EH (cell line): ENCODE measurements around the gene ITIH4.

Experiments
- DNase-seq: peaks from one replicate; pipeline ENCODE4 v3.0.0-alpha.2; 2015; ENCODE audit warnings: low read depth

Gene ITIH4

GRCh38 chr3:52831500-52832301 lies 1.2 kb upstream of the ITIH4 start:
- DNase-seq = peak; percentile 91

GRCh38 chr3:52829906-52830463 lies 487 bp downstream of the ITIH4 start:
- DNase-seq = no peak

GRCh38 chr3:52829482-52829881 lies 990 bp downstream of the ITIH4 start:
- DNase-seq = no peak

GRCh38 chr3:52827866-52828376 lies 2.6 kb downstream of the ITIH4 start:
- no peak for DNase-seq

- peak; percentile 39 for DNase-seq
Measured at GRCh38 chr3:52827441-52827840, 3.0 kb downstream of the ITIH4 start.

- no peak for DNase-seq
Measured at GRCh38 chr3:52824037-52824436, 6.4 kb downstream of the ITIH4 start.

- DNase-seq = no peak
Measured at GRCh38 chr3:52822363-52822762, 8.1 kb downstream of the ITIH4 start.

- DNase-seq = peak; percentile 28
Measured at GRCh38 chr3:52820736-52821135, 9.7 kb downstream of the ITIH4 start.

GRCh38 chr3:52819936-52820335 lies 10.5 kb downstream of the ITIH4 start:
- DNase-seq = no peak

- DNase-seq = no peak
Measured at GRCh38 chr3:52817860-52818259, 12.6 kb downstream of the ITIH4 start.

- DNase-seq = peak; percentile 39
Measured at GRCh38 chr3:52817221-52817620, 13.3 kb downstream of the ITIH4 start.

- no peak for DNase-seq
Measured at GRCh38 chr3:52816654-52817053, 13.8 kb downstream of the ITIH4 start.

- no peak for DNase-seq
Measured at GRCh38 chr3:52816199-52816598, 14.3 kb downstream of the ITIH4 start.

GRCh38 chr3:52813810-52814209 lies 16.7 kb downstream of the ITIH4 start:
- no peak for DNase-seq

- DNase-seq = no peak
Measured at GRCh38 chr3:52811452-52812011, 18.9 kb downstream of the ITIH4 start.

- no peak for DNase-seq
Measured at GRCh38 chr3:52810923-52811322, 19.5 kb downstream of the ITIH4 start.

GRCh38 chr3:52809662-52810377 lies 20.7 kb downstream of the ITIH4 start:
- peak; percentile 5 for DNase-seq

- DNase-seq = no peak
Measured at GRCh38 chr3:52809149-52809548, 21.3 kb downstream of the ITIH4 start.

- no peak for DNase-seq
Measured at GRCh38 chr3:52805270-52806039, 25.0 kb downstream of the ITIH4 start.

GRCh38 chr3:52801839-52802238 lies 28.6 kb downstream of the ITIH4 start:
- DNase-seq = peak; percentile 39

- DNase-seq = no peak
Measured at GRCh38 chr3:52800079-52800478, 30.4 kb downstream of the ITIH4 start.

- DNase-seq = peak; percentile 17
Measured at GRCh38 chr3:52798978-52799476, 31.4 kb downstream of the ITIH4 start.
